Measurements from ENCODE around the gene SSNA1.
"Not testable (repeated sequence)": the region's sequence is repeated elsewhere in the genome, so short reads cannot be mapped to it uniquely, and the experiment has no call there.

SSNA1 gene

DNA sequence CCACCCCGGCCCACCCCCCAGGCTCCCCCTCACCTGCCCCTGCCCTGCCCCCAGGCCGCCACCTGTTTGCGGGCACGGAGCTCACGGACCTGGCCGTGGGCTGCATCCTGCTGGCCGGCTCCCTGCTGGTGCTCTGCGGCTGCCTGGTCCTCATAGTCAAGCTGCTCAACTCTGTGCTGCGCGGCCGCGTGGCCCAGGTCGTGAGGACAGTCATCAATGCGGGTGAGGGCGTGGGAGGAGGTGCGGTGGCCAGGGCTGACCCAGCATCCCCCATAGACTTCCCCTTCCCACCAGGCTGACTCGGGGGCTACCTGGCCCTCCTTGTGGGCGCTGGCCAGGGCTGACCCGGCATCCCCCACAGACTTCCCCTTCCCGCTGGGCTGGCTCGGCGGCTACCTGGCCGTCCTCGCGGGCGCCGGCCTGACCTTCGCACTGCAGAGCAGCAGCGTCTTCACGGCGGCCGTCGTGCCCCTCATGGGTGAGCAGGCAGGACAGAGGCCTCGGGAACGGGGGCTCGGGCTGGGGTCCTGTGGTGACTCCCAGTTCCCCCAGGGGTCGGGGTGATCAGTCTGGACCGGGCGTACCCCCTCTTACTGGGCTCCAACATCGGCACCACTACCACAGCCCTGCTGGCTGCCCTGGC lies 45.7 kb downstream of the SSNA1 start:
- no peak for DNase-seq

DNA sequence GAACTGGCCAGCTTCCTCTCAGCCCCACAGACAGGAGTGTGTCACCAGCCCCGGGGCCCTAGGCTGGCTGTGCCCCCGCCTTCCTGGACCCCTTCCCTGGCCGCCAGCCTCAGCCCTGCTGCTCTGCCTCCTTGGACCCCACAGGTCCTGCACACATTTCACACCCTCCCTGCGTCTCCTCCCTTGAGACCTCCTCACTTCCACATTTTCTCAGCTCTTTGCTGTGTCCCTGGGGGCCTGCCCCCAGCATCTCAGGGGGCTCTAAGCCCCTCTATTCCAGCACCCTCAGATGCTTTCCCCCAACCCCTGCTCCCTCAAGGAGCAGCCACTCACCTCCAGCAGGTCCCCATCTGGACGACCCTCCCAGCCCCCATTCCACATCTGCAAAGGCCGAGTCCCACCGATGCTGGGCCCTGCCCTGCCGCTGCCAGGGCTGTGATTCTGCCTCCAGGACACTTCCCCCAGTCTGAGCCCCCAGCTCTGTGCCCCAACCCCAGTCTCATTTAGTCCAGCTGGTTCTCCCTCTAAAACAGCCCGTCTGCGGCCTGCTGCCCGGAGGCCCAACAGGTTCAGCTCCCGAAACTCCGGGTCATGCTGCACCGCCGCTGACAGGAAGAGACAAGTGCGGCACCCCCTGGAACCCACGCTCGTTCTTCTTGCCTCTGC lies 46.4 kb downstream of the SSNA1 start:
- DNase-seq, result no peak

DNA sequence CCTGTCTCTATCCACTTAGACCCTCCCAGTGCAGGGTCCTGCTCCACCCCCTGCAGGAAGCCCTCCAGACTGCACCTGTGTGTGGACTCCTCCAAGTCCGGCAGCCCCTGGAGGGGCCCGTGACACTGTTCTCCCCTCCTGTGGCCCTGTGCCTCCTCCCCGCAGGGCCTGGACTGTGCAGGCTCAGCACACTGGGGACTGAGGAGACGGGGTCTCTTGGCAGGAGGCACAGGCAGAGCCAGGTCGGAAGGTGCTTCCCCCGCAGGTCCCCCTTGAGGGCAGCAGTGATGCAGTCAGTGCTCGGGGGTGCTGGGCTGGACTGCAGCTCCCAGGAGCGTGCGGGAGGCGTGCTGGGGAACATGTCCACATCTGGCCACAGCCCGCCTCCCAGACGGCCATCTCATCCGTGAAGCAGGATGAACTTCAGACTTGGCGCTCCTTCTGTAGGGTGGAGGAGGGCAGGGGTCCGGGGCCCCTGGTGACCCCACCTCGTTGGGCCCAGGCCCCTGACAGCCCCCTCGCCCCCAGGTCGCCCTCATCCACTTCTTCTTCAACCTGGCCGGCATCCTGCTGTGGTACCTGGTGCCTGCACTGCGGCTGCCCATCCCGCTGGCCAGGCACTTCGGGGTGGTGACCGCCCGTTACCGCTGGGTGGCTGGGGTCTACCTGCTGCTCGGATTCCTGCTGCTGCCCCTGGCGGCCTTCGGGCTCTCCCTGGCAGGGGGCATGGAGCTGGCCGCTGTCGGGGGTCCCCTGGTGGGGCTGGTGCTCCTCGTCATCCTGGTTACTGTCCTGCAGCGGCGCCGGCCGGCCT lies 47.2 kb downstream of the SSNA1 start:
- DNase-seq, result no peak

DNA sequence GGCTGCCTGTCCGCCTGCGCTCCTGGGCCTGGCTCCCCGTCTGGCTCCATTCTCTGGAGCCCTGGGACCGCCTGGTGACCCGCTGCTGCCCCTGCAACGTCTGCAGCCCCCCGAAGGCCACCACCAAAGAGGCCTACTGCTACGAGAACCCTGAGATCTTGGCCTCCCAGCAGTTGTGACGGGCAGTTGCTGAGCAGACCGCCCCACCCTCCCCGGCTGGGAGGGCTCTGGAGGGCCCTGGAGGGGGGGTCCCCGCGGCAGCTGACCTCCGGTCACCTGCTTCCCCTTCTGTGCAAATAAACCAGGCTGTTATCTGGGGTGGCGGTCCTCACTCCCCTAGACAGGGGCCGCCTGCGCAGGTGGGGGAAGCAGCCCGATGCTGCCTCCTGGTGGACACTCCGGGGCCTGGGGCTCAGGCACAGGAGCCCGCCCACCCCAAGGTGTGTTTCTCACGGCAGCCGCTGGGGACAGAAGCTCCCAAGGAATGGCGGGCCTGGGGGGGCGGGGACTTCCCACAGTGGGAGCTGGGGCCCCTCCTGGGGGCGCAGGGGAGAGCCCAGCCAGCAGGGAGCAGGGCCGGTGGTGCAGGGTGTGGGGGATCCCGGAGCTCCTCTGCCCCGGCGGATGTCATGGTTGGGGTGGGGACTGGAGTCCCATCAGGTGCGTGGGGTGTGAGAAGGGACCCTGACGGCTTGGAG lies 47.9 kb downstream of the SSNA1 start:
- DNase-seq, result peak; percentile 39 to 89

DNA sequence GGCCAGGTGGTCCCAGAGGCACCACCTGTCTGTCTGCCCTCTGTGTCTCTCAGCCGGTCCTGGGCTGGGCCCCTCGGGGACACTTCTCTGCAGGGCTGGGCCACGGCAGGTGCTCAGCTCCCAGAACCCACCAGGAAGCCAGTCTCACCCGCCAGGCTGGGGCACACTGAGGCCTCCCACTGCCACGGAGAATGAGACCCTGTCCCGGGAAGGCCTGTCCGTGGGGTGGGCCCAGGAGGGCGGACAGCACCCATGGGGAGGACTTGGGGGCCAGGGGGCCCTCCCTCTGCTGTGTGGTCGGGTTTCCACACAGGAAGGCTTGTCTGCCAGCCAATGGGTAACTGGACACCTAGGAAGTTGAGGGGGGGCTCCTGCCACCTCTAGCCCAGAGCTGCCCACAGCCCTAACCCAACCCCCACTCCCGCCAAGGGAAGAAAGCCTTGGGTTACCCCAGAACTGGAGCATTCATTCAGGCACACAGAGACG lies 48.5 kb downstream of the SSNA1 start:
- no peak for DNase-seq

DNA sequence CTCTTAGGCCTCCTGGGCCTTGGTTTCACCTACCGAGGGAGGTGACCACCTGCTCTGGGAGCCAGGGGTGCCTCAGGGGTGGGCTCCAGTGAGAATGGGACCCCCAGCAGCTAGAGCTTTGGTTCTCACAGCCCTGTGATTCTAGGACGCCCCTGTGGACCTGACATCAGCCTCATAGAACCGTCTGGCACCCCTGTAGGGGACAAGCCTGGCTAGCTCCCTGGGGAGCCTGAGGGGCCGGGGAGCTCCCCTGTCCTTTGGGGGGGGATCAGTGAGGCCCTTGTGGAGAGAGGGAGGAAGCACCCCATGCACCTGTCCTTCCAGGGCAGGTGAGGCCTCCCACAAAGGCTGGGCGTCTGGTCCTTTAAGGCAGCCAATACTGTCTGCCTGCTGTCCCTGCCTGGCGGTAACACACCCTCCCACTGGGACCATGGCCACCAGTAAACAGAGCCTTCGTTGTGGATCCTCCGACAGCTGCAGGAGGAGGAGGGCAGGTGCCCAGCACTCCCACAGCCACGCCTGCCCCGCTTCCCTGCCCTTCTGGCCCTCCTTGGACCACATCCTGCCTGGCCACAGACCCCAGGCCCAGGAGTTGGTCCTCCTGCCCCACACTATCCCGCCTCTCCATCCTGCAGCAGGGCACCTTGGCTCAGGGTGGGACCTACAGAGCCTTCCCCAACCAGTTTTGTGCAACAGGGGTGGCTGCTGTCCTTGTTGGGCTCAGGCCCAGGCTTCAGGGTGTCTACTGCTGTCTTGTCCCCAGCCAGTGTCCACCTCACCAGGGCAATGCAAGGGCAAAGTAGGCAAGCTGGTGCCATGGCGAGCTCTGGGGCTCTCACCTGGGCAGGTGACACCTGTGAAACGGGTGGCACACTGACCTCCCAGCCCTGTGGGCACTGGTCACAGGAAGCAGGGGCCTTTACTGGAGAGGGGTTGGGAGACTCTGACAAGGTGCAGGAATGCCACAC lies 49.6 kb downstream of the SSNA1 start:
- DNase-seq, result peak; percentile 35 to 67

DNA sequence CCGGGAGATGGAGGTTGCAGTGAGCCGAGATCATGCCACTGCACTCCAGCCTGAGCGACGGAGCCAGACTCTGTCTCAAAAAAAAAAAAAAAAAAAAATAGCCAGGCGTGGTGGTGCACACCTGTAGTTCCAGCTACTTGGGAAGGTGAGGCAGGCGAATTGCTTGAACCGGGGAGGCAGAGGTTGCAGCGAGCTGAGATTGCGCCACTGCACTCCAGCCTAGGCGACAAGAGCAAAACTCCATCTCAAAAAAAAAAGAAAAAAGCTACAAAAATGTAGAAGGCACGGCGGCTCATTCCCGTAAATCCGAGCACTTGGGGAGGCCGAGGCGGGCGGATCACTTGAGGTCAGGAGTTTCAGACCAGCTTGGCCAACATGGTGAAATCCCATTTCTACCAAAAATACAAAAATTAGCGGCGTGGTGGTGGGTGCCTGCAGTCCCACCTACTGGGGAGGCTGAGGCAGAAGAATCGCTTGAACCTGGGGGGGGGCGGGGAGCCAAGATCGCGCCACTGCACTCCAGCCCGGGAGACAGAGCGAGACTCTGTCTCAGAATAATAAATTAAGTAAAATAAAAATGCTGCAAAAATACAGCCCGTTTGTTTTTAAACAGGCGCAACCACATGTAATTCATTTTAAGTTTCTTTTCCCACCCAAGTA lies 51.2 kb downstream of the SSNA1 start:
- not testable (repeated sequence) for DNase-seq

Measured in NCI-H526 (cell line).